GM12878 (cell line): ENCODE measurements around the gene PSPN. TPM values are rescaled to one million over a fixed set of nuclear protein-coding genes. Genes with fewer than 3 reads are reported as not detected.

ENCODE experiments used
- ATAC-seq: fragments of 200-7000 bp; cut with Tn5 transposase; 3 replicates; pipeline ENCODE4 v1.9.1; 2020; ENCODE audit warnings: mild to moderate bottlenecking, moderate library complexity
- BruUV-seq: library from RNA; stranded (reverse); fragments of 400-500 nt; replicated peaks from 2 replicates; lab custom pipeline; 2021; lab: Mats Ljungman, UMichigan
- CTCF ChIA-PET: fragments of 300-600 bp; sonication (Branson Sonifier 250); formaldehyde crosslinking; extraction: SDS; loops from one replicate; lab custom pipeline; 2021; ENCODE audit warnings: inconsistent platforms; lab: Yijun Ruan, JAX
- POLR2A ChIA-PET: fragments of 350-600 bp; formaldehyde crosslinking; extraction: SDS; loops from one replicate; lab custom pipeline; 2021; ENCODE audit warnings: inconsistent platforms; lab: Charles Lee
- RAD21 ChIA-PET: fragments of 300-600 bp; sonication (Branson Sonifier 250); formaldehyde crosslinking; loops from one replicate; lab custom pipeline; 2023; ENCODE audit warnings: antibody characterized with exemption; ENCODE audit not compliant: unreplicated experiment; lab: Charles Lee
- SMC1A ChIA-PET: fragments of 300-600 bp; sonication (Branson Sonifier 250); formaldehyde crosslinking; loops from one replicate; lab custom pipeline; 2023; ENCODE audit not compliant: unreplicated experiment, uncharacterized antibody; lab: Charles Lee
- DNase-seq: peaks from one replicate; pipeline ENCODE4 v3.0.0-alpha.2; 2011; ENCODE audit warnings: low read depth, low spot score
- FAIRE-seq: peaks from 3 replicates; lab custom pipeline; 2011; peaks lifted over from hg19 to GRCh38; lab: Jason Lieb, UNC
- H2AFZ ChIP-seq: 2 replicates; pipeline ENCODE4 v1.6.0; 2011; ENCODE audit warnings: low read depth, low read length, control low read depth; ENCODE audit not compliant: control insufficient read depth
- H3K27ac ChIP-seq: 2 replicates; pipeline ENCODE4 v1.5.1; 2011; ENCODE audit warnings: control low read depth; ENCODE audit not compliant: control insufficient read depth, insufficient read depth
- H3K27me3 ChIP-seq, 2 experiments: replicated peaks in 1 of 2; 2 replicates each; pipeline versions ENCODE4 v1.6.0 to v1.6.1; 2011; ENCODE audit warnings: low read length in 1 of 2; ENCODE audit not compliant: control insufficient read depth in 2 of 2, insufficient read depth in 2 of 2
- H3K36me3 ChIP-seq, 2 experiments: 2 replicates each; pipeline ENCODE4 v1.5.1; 2011; ENCODE audit warnings: low read length in 1 of 2; ENCODE audit not compliant: control insufficient read depth in 2 of 2, insufficient read depth in 2 of 2
- H3K4me1 ChIP-seq: 2 replicates; pipeline ENCODE4 v1.6.1; 2011; ENCODE audit warnings: mild to moderate bottlenecking, low read length, moderate library complexity, mixed read lengths; ENCODE audit not compliant: control insufficient read depth, insufficient read depth
- H3K4me2 ChIP-seq: 2 replicates; pipeline ENCODE4 v1.6.0; 2011; ENCODE audit warnings: control low read depth; ENCODE audit not compliant: control insufficient read depth, insufficient read depth
- H3K4me3 ChIP-seq: fragments of 200-600 bp; sonication (generic); 2 replicates; pipeline ENCODE4 v1.5.1; 2016
- H3K79me2 ChIP-seq: 2 replicates; pipeline ENCODE4 v1.6.0; 2011; ENCODE audit warnings: low read length; ENCODE audit not compliant: control insufficient read depth, insufficient read depth
- H3K9ac ChIP-seq: 2 replicates; pipeline ENCODE4 v1.8.0; 2011; ENCODE audit warnings: low read length, control low read depth, mixed read lengths; ENCODE audit not compliant: control insufficient read depth, insufficient read depth
- H3K9me3 ChIP-seq: replicated peaks from 3 replicates; pipeline ENCODE4 v1.5.1; 2011; ENCODE audit warnings: mild to moderate bottlenecking, low read length; ENCODE audit not compliant: control insufficient read depth, insufficient read depth
- H4K20me1 ChIP-seq: 2 replicates; pipeline ENCODE4 v1.6.0; 2011; ENCODE audit not compliant: control insufficient read depth, insufficient read depth
- BACH1 ChIP-seq: fragments of 450-650 bp; IDR thresholded peaks from 2 replicates; pipeline ENCODE4 v1.6.1; 2017; ENCODE audit warnings: mild to moderate bottlenecking, borderline replicate concordance
- FOXK2 ChIP-seq: fragments of 450-650 bp; IDR thresholded peaks from 2 replicates; pipeline ENCODE4 v1.6.1; 2017; ENCODE audit warnings: mild to moderate bottlenecking, moderate library complexity
- IKZF2 ChIP-seq, 2 experiments: fragments of 450-650 bp; IDR thresholded peaks; 2 replicates each; pipeline ENCODE4 v1.6.1; 2017; ENCODE audit warnings: mild to moderate bottlenecking in 2 of 2, moderate library complexity in 2 of 2
- LARP7 ChIP-seq: fragments of 450-650 bp; IDR thresholded peaks from 2 replicates; pipeline ENCODE4 v1.6.1; 2017; ENCODE audit warnings: mild to moderate bottlenecking
- POLR2AphosphoS5 ChIP-seq: IDR thresholded peaks from 2 replicates; pipeline ENCODE4 v1.6.1; 2011; ENCODE audit warnings: mild to moderate bottlenecking, low read length, inconsistent platforms
- RFX5 ChIP-seq: IDR thresholded peaks from 2 replicates; pipeline ENCODE4 v1.6.1; 2011; ENCODE audit warnings: low read depth, low read length, improper control_type of control experiment
- SRF ChIP-seq, 2 experiments: IDR thresholded peaks; 2 replicates each; pipeline ENCODE4 v1.6.1; 2011; ENCODE audit warnings: low read depth in 2 of 2, low read length in 2 of 2, mild to moderate bottlenecking in 1 of 2, moderate library complexity in 1 of 2
- WRNIP1 ChIP-seq: IDR thresholded peaks from 2 replicates; pipeline ENCODE4 v1.6.1; 2011; ENCODE audit warnings: low read depth, low read length, improper control_type of control experiment, borderline replicate concordance
- ZNF24 ChIP-seq: fragments of 450-650 bp; IDR thresholded peaks from 2 replicates; pipeline ENCODE4 v1.6.1; 2017; ENCODE audit warnings: antibody characterized with exemption, mild to moderate bottlenecking
- whole genome bisulfite sequencing: methylation state at CpG from one replicate; pipeline ENCODE4 v1.1.6; 2016; ENCODE audit warnings: low lambda C conversion rate; ENCODE audit not compliant: insufficient replicate concordance, insufficient coverage; ENCODE audit errors: missing lambda C conversion rate; 5-methylcytosine and 5-hydroxymethylcytosine counted together
- in situ Hi-C: fragments of 300-500 bp; cut with MboI; formaldehyde crosslinking; loops from 9 replicates; pipeline ENCODE4 v1.14.3; 2018; ENCODE audit warnings: mixed read lengths
- intact Hi-C: fragments of 100-400 bp; cut with micrococcal nuclease; formaldehyde crosslinking; loops from one replicate; pipeline ENCODE4 v1.14.2; 2022; ENCODE audit not compliant: unreplicated experiment
- polyA plus RNA-seq, 11 experiments: library from polyadenylated mRNA; depleted of rRNA in 4 of 11; unstranded in 6 of 11; stranded (reverse) in 5 of 11; fragments of >200 nt; fragmentation: Nextera tagmentation in 4 of 11; fragmentation: Illumina TruSeq in 1 of 11; extraction: Ambion mirVana in 4 of 11; extraction: Trizol in 1 of 11; gene quantifications; 1 replicate in 1 of 11; 2 replicates in 10 of 11; pipeline versions ENCODE4 v1.2.1 to v1.2.3, GENCODE V29; 2011 to 2016; ENCODE audit warnings: inconsistent platforms in 2 of 11, missing spikeins in 2 of 11, low read depth in 1 of 11
- total RNA-seq, 4 experiments: library from RNA; depleted of rRNA in 3 of 4; stranded (reverse); fragments of >200 nt in 3 of 4; fragmentation: Illumina TruSeq in 1 of 4; extraction: Trizol in 1 of 4; gene quantifications; 2 replicates each; pipeline versions ENCODE4 v1.2.1 to v1.2.3, GENCODE V29; 2013 to 2021
- TF ChIP-seq, protein P1 (sequence below): fragments of 450-650 bp; IDR thresholded peaks from 2 replicates; pipeline ENCODE4 v1.6.1; 2016; ENCODE audit warnings: mild to moderate bottlenecking
- TF ChIP-seq, protein P2 (sequence below): fragments of 450-650 bp; conservative IDR thresholded peaks from 2 replicates; pipeline ENCODE4 v1.6.1; 2017; ENCODE audit warnings: mild to moderate bottlenecking, moderate library complexity

Gene PSPN
- total and polyA plus RNA-seq, 10 of the 15 experiments (the other 5 are each of a cell fraction or from before 2014, with no cell fraction given), result 0.27 to 1.2 (median 0.66) TPM

DNA sequence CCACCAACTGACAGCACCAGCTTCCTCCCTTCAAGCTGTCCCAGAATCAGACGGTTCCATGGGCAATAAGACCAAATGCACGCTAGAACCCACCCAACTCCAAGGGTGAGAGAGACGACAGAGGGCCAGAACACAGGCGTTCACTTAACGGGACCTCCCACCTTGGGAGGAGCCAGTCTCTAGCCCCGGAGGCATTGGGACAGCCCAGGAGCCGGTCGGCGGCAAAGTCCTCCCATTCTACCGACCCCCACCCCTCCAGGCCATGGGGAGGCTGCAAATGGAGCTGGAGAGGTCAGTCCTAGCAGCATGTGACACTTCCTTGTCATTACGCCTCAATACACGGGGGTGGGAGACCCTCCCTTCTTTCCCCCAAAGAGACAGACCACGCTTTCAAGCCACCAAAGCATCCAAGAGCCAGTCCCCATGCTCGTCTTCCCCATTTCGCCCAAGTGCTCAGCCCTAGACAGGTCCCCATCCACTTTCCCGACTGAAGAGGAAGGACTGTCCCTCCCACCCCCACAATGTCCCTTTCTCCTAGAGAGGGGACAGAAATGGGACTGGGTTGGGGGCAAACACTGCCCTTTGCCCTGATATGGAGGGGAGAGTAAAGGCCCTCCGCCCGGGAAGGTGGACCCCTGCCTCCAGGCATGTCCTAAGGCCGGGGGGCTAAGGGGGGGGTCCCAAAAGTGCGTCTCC is 47.9 kb upstream of the PSPN start:
- SMC1A ChIA-PET, result no interaction called here
- no peak overlapping the region for H2AFZ ChIP-seq
- H3K4me1 ChIP-seq, result peaks cover 5% of the 10 kb centered on the region
- intact Hi-C loops (no loop called here), in situ Hi-C loops (no loop called here)
- DNase-seq (no peak), FAIRE-seq (peak; percentile 61), ATAC-seq (peak; percentile 8)
- H3K9ac ChIP-seq, result peak overlapping the region; percentile 85
- H3K9me3 ChIP-seq, result no peaks in the 10 kb centered on the region; the same call in 2 of the 3 replicates
- WGBS, result under 1% methylated on average over 20 of the region's 20 CpGs
- H3K27ac ChIP-seq, result peak overlapping the region; percentile 73
- POLR2A ChIA-PET, result interaction anchor here (0.6 kb wide), 2 partner anchors 246 to 439 kb away, joined by 3 to 5 read pairs; partner anchors contain the start of gene TNFSF14
- BruUV-seq, result no TSS peak
- H3K79me2 ChIP-seq, result peaks cover 48% of the 10 kb centered on the region
- H3K27me3 ChIP-seq, result no peaks in the 10 kb centered on the region
- H3K4me2 ChIP-seq, result peak overlapping the region; percentile 73
- RAD21 ChIA-PET, result interaction anchor here (0.7 kb wide), 1 partner anchor 50 kb away, joined by 3 read pairs; no protein-coding TSS in a partner anchor
- CTCF ChIA-PET, result interaction anchor here (1.3 to 2.2 kb wide), 2 partner anchors 12 to 51 kb away, joined by 5 to 8 read pairs; partner anchors contain the start of gene ALKBH7
- peak overlapping the region; percentile 93 for H3K4me3 ChIP-seq
- peaks cover 27% of the 10 kb centered on the region for H4K20me1 ChIP-seq
- H3K36me3 ChIP-seq, result peaks cover 15 to 29% of the 10 kb centered on the region in 2 experiments
- TF ChIP-seq ZNF24, result no peak
- TF ChIP-seq POLR2AphosphoS5, result 0 out of 2 replicates have a peak, but pooled peaks have one; percentile 26
- no peak for TF ChIP-seq IKZF2 (IDR thresholded peaks at IDR 0.05)
- no peak for TF ChIP-seq BACH1
- TF ChIP-seq FOXK2, result no peak
- peak; percentile 81; the same call in 1 of the 2 replicates for TF ChIP-seq WRNIP1
- no peak for TF ChIP-seq SRF (IDR thresholded peaks at IDR 0.05; ENCODE audit: low read depth in 2 of 2, low read length in 2 of 2)
- TF ChIP-seq, protein P1, sequence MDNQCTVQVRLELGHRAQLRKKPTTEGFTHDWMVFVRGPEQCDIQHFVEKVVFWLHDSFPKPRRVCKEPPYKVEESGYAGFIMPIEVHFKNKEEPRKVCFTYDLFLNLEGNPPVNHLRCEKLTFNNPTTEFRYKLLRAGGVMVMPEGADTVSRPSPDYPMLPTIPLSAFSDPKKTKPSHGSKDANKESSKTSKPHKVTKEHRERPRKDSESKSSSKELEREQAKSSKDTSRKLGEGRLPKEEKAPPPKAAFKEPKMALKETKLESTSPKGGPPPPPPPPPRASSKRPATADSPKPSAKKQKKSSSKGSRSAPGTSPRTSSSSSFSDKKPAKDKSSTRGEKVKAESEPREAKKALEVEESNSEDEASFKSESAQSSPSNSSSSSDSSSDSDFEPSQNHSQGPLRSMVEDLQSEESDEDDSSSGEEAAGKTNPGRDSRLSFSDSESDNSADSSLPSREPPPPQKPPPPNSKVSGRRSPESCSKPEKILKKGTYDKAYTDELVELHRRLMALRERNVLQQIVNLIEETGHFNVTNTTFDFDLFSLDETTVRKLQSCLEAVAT, result peak; percentile 32; the same call in 1 of the 2 replicates
- TF ChIP-seq LARP7, result 0 out of 2 replicates have a peak, but pooled peaks have one; percentile 3
- TF ChIP-seq RFX5, result no peak
- TF ChIP-seq, protein P2, sequence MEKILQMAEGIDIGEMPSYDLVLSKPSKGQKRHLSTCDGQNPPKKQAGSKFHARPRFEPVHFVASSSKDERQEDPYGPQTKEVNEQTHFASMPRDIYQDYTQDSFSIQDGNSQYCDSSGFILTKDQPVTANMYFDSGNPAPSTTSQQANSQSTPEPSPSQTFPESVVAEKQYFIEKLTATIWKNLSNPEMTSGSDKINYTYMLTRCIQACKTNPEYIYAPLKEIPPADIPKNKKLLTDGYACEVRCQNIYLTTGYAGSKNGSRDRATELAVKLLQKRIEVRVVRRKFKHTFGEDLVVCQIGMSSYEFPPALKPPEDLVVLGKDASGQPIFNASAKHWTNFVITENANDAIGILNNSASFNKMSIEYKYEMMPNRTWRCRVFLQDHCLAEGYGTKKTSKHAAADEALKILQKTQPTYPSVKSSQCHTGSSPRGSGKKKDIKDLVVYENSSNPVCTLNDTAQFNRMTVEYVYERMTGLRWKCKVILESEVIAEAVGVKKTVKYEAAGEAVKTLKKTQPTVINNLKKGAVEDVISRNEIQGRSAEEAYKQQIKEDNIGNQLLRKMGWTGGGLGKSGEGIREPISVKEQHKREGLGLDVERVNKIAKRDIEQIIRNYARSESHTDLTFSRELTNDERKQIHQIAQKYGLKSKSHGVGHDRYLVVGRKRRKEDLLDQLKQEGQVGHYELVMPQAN, result 0 out of 2 replicates have a peak, but pooled peaks have one; percentile 9
